ENCODE results near the gene CHCHD10. TPM values are rescaled to one million over a fixed set of nuclear protein-coding genes. Genes with fewer than 3 reads are reported as not detected.
A peak's percentile ranks its signal among the peaks of the same experiment; 100 is the strongest.

Gene CHCHD10
- total and polyA plus RNA-seq, 10 of the 15 experiments (the other 5 are each of a cell fraction or from before 2014, with no cell fraction given), result 13.2 to 241 (median 128) TPM

DNA sequence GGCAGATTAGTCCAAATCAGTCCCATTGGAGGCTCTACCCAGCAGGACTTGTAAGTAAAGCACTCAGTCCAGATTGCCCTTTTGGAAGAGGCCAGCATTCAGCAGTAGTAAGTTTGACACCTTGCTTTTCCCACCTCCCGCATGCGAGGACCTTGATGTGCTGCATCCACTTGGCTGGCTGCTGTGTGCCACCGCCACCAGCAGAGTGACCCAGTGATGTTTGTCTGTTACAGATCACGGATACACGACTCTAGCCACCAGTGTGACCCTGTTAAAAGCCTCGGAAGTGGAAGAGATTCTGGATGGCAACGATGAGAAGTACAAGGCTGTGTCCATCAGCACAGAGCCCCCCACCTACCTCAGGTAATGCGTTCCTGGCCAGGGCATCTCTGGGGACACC, 25.6 kb upstream of the CHCHD10 start:
- WGBS (ENCODE audit: insufficient coverage, insufficient replicate concordance, low lambda C conversion rate, missing lambda C conversion rate), result 94% methylated on average over 8 of the region's 8 CpGs
- Histone ChIP-seq H3K79me2 (ENCODE audit: control insufficient read depth, insufficient read depth, low read length) (peaks cover 38% of the 10 kb centered on the region), H3K36me3 (ENCODE audit: control insufficient read depth in 2 of 2, insufficient read depth in 2 of 2, low read length in 1 of 2) (peaks cover 20 to 27% of the 10 kb centered on the region in 2 experiments), H3K9ac (ENCODE audit: control insufficient read depth, insufficient read depth, low read length) (no peak overlapping the region), H4K20me1 (ENCODE audit: control insufficient read depth, insufficient read depth) (no peaks in the 10 kb centered on the region), H3K4me2 (ENCODE audit: control insufficient read depth, insufficient read depth) (no peak overlapping the region), H3K4me1 (ENCODE audit: control insufficient read depth, insufficient read depth, low read length) (peaks cover 13% of the 10 kb centered on the region), H3K27me3 (replicated peaks in 1 of 2; ENCODE audit: control insufficient read depth in 2 of 2, insufficient read depth in 2 of 2, low read length in 1 of 2) (no peaks in the 10 kb centered on the region), H3K27ac (ENCODE audit: control insufficient read depth, insufficient read depth) (no peak overlapping the region), H2AFZ (ENCODE audit: control insufficient read depth, low read depth, low read length) (no peak overlapping the region), H3K9me3 (replicated peaks; ENCODE audit: control insufficient read depth, insufficient read depth, low read length) (no peaks in the 10 kb centered on the region), H3K4me3 (no peak overlapping the region)
- CTCF ChIA-PET, result interaction anchor here (1.0 to 1.6 kb wide), 2 partner anchors 9 to 51 kb away, joined by 3 to 4 read pairs; no protein-coding TSS in a partner anchor
- ATAC-seq, result no peak
- POLR2A ChIA-PET, result no interaction called here
- BruUV-seq (replicated peaks), result no TSS peak
- SMC1A ChIA-PET (ENCODE audit: uncharacterized antibody, unreplicated experiment), result no interaction called here
- TF ChIP-seq, protein P1, sequence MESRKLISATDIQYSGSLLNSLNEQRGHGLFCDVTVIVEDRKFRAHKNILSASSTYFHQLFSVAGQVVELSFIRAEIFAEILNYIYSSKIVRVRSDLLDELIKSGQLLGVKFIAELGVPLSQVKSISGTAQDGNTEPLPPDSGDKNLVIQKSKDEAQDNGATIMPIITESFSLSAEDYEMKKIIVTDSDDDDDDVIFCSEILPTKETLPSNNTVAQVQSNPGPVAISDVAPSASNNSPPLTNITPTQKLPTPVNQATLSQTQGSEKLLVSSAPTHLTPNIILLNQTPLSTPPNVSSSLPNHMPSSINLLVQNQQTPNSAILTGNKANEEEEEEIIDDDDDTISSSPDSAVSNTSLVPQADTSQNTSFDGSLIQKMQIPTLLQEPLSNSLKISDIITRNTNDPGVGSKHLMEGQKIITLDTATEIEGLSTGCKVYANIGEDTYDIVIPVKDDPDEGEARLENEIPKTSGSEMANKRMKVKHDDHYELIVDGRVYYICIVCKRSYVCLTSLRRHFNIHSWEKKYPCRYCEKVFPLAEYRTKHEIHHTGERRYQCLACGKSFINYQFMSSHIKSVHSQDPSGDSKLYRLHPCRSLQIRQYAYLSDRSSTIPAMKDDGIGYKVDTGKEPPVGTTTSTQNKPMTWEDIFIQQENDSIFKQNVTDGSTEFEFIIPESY (IDR thresholded peaks at IDR 0.05), result peak; percentile 93
- TF ChIP-seq RELA (IDR thresholded peaks at IDR 0.05; ENCODE audit: borderline replicate concordance, partially characterized antibody), result no peak
- no peak for FAIRE-seq
- in situ Hi-C loops (cut with MboI), result no loop called here
- intact Hi-C loops (cut with micrococcal nuclease; ENCODE audit: unreplicated experiment), result no loop called here
- no peak for DNase-seq (ENCODE audit: low read depth, low spot score)
- RAD21 ChIA-PET (ENCODE audit: unreplicated experiment), result no interaction called here

DNA sequence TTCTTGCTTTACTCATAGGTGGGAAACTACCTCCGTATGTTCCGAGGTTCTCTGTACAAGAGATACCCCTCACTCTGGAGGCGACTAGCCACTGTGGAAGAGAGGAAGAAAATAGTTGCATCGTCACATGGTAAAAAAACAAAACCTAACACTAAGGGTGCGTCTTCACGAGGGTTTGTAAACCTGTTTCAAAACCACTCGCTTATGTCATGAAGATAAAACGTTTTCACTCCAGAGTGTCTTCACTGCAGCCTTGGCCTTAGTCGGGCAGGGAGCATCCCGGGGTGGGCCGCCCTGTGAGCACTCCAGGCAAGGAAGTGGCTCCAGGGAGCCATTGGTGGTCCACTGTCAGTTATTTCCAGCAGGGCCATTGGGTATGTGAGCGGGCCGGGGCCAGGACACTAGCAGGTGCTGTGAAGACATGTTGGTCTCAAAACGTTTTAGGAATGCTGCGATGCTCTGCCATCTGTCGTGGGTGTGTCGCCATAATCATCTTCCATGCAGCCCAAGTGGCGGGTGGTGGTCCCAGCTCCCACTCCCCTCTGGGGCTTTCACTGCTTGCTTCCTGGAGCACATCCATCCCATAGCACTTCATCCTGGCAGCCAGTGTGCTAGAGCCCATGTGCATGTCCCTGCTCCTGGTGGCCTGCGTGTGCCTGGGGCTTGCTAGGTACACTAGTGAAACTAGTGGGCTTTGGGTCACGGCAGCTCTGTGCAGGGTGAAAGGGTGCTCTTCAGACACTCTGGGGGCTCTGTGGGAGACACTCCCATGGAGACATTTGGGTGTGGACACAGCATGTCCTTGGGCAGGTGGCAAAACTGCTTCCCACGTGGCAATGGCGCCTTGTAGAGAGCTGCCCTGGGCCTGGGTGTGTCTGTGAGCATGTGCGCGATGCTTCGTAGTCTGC, 24.2 kb upstream of the CHCHD10 start:
- H3K9me3 ChIP-seq (replicated peaks; ENCODE audit: control insufficient read depth, insufficient read depth, low read length), result no peaks in the 10 kb centered on the region
- ChIA-PET SMC1A (ENCODE audit: uncharacterized antibody, unreplicated experiment) (no interaction called here), CTCF (interaction anchor here (1.6 kb wide), 1 partner anchor 11 kb away, joined by 4 read pairs; no protein-coding TSS in a partner anchor), RAD21 (ENCODE audit: unreplicated experiment) (interaction anchor here (0.5 kb wide), 1 partner anchor 610 kb away, joined by 4 read pairs; no protein-coding TSS in a partner anchor), POLR2A (no interaction called here)
- H3K36me3 ChIP-seq (ENCODE audit: control insufficient read depth in 2 of 2, insufficient read depth in 2 of 2, low read length in 1 of 2), result peaks cover 16 to 23% of the 10 kb centered on the region in 2 experiments
- peaks cover 48% of the 10 kb centered on the region for H3K79me2 ChIP-seq (ENCODE audit: control insufficient read depth, insufficient read depth, low read length)
- peaks cover 6% of the 10 kb centered on the region; the same call in 1 of the 2 replicates for H3K4me1 ChIP-seq (ENCODE audit: control insufficient read depth, insufficient read depth, low read length)
- no TSS peak for BruUV-seq (replicated peaks)
- no peak overlapping the region for H3K27ac ChIP-seq (ENCODE audit: control insufficient read depth, insufficient read depth)
- no peak for FAIRE-seq
- H4K20me1 ChIP-seq (ENCODE audit: control insufficient read depth, insufficient read depth), result 0 out of 2 replicates have a peak, but pooled peaks cover 4% of the 10 kb centered on the region
- no peak for DNase-seq (ENCODE audit: low read depth, low spot score)
- intact Hi-C loops (cut with micrococcal nuclease; ENCODE audit: unreplicated experiment), result no loop called here
- no peak overlapping the region for H3K9ac ChIP-seq (ENCODE audit: control insufficient read depth, insufficient read depth, low read length)
- 92% methylated on average over 25 of the region's 25 CpGs for WGBS (ENCODE audit: insufficient coverage, insufficient replicate concordance, low lambda C conversion rate, missing lambda C conversion rate)
- no peak overlapping the region for H2AFZ ChIP-seq (ENCODE audit: control insufficient read depth, low read depth, low read length)
- no peaks in the 10 kb centered on the region for H3K27me3 ChIP-seq (replicated peaks in 1 of 2; ENCODE audit: control insufficient read depth in 2 of 2, insufficient read depth in 2 of 2, low read length in 1 of 2)
- H3K4me3 ChIP-seq, result no peak overlapping the region
- ATAC-seq, result no peak
- in situ Hi-C loops (cut with MboI), result no loop called here
- no peak overlapping the region for H3K4me2 ChIP-seq (ENCODE audit: control insufficient read depth, insufficient read depth)
- TF ChIP-seq HDGF (IDR thresholded peaks at IDR 0.05) (no peak), ZNF24 (IDR thresholded peaks at IDR 0.05) (no peak)
- TF ChIP-seq, protein P2, sequence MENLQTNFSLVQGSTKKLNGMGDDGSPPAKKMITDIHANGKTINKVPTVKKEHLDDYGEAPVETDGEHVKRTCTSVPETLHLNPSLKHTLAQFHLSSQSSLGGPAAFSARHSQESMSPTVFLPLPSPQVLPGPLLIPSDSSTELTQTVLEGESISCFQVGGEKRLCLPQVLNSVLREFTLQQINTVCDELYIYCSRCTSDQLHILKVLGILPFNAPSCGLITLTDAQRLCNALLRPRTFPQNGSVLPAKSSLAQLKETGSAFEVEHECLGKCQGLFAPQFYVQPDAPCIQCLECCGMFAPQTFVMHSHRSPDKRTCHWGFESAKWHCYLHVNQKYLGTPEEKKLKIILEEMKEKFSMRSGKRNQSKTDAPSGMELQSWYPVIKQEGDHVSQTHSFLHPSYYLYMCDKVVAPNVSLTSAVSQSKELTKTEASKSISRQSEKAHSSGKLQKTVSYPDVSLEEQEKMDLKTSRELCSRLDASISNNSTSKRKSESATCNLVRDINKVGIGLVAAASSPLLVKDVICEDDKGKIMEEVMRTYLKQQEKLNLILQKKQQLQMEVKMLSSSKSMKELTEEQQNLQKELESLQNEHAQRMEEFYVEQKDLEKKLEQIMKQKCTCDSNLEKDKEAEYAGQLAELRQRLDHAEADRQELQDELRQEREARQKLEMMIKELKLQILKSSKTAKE (IDR thresholded peaks at IDR 0.05; ENCODE audit: low read depth, poor library complexity, severe bottlenecking), result no peak
- TF ChIP-seq, protein P3, sequence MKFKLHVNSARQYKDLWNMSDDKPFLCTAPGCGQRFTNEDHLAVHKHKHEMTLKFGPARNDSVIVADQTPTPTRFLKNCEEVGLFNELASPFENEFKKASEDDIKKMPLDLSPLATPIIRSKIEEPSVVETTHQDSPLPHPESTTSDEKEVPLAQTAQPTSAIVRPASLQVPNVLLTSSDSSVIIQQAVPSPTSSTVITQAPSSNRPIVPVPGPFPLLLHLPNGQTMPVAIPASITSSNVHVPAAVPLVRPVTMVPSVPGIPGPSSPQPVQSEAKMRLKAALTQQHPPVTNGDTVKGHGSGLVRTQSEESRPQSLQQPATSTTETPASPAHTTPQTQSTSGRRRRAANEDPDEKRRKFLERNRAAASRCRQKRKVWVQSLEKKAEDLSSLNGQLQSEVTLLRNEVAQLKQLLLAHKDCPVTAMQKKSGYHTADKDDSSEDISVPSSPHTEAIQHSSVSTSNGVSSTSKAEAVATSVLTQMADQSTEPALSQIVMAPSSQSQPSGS (IDR thresholded peaks at IDR 0.05; ENCODE audit: low read length), result no peak

Measured in GM12878 (cell line).